Tibial nerve (tissue), 3 donors: ENCODE data around the gene KRT25.

Experiments used
- POLR2A ChIP-seq, 2 donors: fragments of 450-650 bp; IDR thresholded peaks; one replicate each; pipeline ENCODE4 v1.6.1; 2017; ENCODE audit warnings: antibody characterized with exemption in 2 of 2, mild to moderate bottlenecking in 2 of 2, moderate library complexity in 2 of 2
- TF ChIP-seq, protein P1 (sequence below), 5 experiments: fragments of 200-600 bp in 3 of 5; fragments of 450-650 bp in 2 of 5; sonication (generic) in 3 of 5; IDR thresholded peaks; one replicate each; pipeline ENCODE4 v1.5.1; 2016 to 2019; ENCODE audit warnings: antibody characterized with exemption in 5 of 5, mild to moderate bottlenecking in 3 of 5, moderate library complexity in 2 of 5

DNA sequence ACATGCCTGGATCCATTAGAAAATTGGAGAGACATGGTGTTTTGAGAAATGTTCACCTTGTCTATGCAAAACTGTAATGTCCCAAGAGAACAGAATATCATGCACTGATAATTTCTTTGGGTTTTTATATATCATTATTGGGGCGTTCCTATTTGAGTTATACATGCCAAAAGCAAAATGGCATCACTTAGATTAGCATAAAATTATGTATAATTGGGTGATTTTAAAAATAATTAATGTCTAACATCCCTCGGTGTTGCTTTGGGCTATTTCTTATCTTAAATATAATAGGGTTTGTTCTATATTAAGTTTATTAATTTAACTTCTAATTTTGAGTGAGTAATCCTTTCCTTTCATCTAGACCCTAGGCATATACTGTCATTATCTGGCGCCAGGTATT lies 44.7 kb upstream of the KRT25 start, which contains the start of gene KRT28:
- no peak for TF ChIP-seq POLR2A (IDR thresholded peaks at IDR 0.05)
- TF ChIP-seq, protein P1, sequence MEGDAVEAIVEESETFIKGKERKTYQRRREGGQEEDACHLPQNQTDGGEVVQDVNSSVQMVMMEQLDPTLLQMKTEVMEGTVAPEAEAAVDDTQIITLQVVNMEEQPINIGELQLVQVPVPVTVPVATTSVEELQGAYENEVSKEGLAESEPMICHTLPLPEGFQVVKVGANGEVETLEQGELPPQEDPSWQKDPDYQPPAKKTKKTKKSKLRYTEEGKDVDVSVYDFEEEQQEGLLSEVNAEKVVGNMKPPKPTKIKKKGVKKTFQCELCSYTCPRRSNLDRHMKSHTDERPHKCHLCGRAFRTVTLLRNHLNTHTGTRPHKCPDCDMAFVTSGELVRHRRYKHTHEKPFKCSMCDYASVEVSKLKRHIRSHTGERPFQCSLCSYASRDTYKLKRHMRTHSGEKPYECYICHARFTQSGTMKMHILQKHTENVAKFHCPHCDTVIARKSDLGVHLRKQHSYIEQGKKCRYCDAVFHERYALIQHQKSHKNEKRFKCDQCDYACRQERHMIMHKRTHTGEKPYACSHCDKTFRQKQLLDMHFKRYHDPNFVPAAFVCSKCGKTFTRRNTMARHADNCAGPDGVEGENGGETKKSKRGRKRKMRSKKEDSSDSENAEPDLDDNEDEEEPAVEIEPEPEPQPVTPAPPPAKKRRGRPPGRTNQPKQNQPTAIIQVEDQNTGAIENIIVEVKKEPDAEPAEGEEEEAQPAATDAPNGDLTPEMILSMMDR (IDR thresholded peaks at IDR 0.05), result no peak
